Suprapubic skin (tissue), 4 donors: ENCODE measurements around the gene EXOC3L4. TPM values are rescaled to one million over a fixed set of nuclear protein-coding genes. Genes with fewer than 3 reads are reported as not detected.

Experiments
- DNase-seq, 2 donors: peaks; one replicate each; pipeline ENCODE4 v3.0.0-alpha.2; 2019; ENCODE audit warnings: low spot score in 2 of 2
- H3K27ac ChIP-seq: fragments of 200-600 bp; sonication (generic); one replicate; pipeline ENCODE4 v1.5.1; 2019
- H3K27me3 ChIP-seq: fragments of 200-600 bp; sonication (generic); one replicate; pipeline ENCODE4 v1.5.1; 2019
- H3K36me3 ChIP-seq: fragments of 200-600 bp; sonication (generic); one replicate; pipeline ENCODE4 v1.5.1; 2019
- H3K4me1 ChIP-seq: fragments of 200-600 bp; sonication (generic); one replicate; pipeline ENCODE4 v1.5.1; 2019
- H3K4me3 ChIP-seq: fragments of 200-600 bp; sonication (generic); one replicate; pipeline ENCODE4 v1.5.1; 2019; ENCODE audit warnings: mild to moderate bottlenecking
- H3K9me3 ChIP-seq: fragments of 200-600 bp; sonication (generic); one replicate; pipeline ENCODE4 v1.5.1; 2019
- CTCF ChIP-seq, 2 donors: fragments of 200-600 bp in 1 of 2; fragments of 450-650 bp in 1 of 2; sonication (generic) in 1 of 2; IDR thresholded peaks; one replicate each; pipeline ENCODE4 v1.5.1; 2016 to 2019; ENCODE audit warnings: antibody characterized with exemption in 2 of 2, mild to moderate bottlenecking in 1 of 2, moderate library complexity in 1 of 2
- EP300 ChIP-seq: sonication (generic); formaldehyde crosslinking; IDR thresholded peaks from one replicate; pipeline ENCODE4 v1.6.1; 2017; ENCODE audit warnings: antibody characterized with exemption
- POLR2A ChIP-seq, 2 donors: fragments of 450-650 bp; IDR thresholded peaks; one replicate each; pipeline ENCODE4 v1.6.1; 2017; ENCODE audit warnings: antibody characterized with exemption in 2 of 2, mild to moderate bottlenecking in 2 of 2, moderate library complexity in 2 of 2
- POLR2AphosphoS5 ChIP-seq, 3 donors: sonication (generic); formaldehyde crosslinking; IDR thresholded peaks; one replicate each; pipeline ENCODE4 v1.6.1; 2017; ENCODE audit warnings: antibody characterized with exemption in 3 of 3
- WGBS: methylation state at CpG from one replicate; pipeline ENCODE4 v1.1.5; 2018; 5-methylcytosine and 5-hydroxymethylcytosine counted together
- total RNA-seq, 4 donors: library from RNA; depleted of rRNA; stranded (reverse); fragments of >200 nt; gene quantifications; one replicate each; pipeline ENCODE4 v1.1.0, GENCODE V29; 2016

EXOC3L4 gene
- total RNA-seq, 4 donors from 2014 or later: 1.5 TPM; not detected in 3

DNA sequence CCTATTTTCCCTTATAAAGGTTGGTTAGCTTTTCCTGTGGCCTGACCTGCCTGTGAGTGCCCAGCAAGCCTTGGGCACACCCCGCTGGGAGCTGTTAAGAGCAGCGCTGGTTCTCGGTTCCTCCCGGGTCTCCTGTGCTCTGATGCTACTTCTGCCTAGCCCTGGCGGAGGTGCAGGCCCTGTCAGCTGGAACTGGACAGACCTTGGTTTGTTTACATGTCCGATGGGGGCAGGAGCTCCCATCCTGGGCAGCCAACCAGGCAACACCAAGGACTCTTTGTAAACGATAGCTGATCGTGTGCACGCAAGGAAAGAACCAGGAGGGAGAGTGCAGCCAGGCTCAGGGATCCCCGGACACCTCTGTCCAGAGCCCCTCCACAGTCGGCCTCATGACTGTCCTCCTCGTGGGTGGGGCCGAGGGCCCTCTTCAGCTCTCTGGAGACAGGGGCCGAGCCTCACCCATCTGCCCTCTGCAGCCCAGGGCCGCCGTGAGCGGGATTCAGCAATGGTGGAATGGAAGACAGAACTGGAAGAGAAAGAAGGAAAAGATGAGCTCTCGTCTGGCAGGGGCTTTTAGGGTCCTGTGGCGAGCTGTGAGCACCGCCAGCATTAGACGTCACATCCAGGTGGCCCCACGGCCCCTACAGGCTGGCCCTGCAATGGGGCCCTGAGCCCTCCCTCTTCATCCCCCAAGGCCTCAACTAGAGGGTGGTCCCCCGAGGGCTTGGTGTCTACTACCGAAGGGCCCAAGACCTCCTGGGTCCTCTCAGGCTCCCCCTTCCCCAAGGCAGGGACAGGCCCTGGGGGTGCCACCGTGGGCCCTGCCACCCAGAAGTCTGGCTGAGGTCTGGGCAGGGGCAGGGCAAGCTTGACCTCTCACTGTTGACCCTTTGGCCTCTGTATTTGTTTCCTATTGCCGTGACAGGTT is 41.1 kb downstream of the EXOC3L4 start:
- Histone ChIP-seq H3K4me1 (peaks cover 40% of the 10 kb centered on the region), H3K4me3 (no peak overlapping the region), H3K36me3 (peaks cover 53% of the 10 kb centered on the region), H3K9me3 (no peaks in the 10 kb centered on the region), H3K27me3 (no peaks in the 10 kb centered on the region), H3K27ac (no peak overlapping the region)
- no peak for TF ChIP-seq POLR2A (IDR thresholded peaks at IDR 0.05)
- no peak for TF ChIP-seq EP300
- no peak for TF ChIP-seq POLR2AphosphoS5 (IDR thresholded peaks at IDR 0.05)
- no peak for TF ChIP-seq CTCF (IDR thresholded peaks at IDR 0.05)
- WGBS: 87% methylated on average over 24 of the region's 26 CpGs
- DNase-seq: no peak

DNA sequence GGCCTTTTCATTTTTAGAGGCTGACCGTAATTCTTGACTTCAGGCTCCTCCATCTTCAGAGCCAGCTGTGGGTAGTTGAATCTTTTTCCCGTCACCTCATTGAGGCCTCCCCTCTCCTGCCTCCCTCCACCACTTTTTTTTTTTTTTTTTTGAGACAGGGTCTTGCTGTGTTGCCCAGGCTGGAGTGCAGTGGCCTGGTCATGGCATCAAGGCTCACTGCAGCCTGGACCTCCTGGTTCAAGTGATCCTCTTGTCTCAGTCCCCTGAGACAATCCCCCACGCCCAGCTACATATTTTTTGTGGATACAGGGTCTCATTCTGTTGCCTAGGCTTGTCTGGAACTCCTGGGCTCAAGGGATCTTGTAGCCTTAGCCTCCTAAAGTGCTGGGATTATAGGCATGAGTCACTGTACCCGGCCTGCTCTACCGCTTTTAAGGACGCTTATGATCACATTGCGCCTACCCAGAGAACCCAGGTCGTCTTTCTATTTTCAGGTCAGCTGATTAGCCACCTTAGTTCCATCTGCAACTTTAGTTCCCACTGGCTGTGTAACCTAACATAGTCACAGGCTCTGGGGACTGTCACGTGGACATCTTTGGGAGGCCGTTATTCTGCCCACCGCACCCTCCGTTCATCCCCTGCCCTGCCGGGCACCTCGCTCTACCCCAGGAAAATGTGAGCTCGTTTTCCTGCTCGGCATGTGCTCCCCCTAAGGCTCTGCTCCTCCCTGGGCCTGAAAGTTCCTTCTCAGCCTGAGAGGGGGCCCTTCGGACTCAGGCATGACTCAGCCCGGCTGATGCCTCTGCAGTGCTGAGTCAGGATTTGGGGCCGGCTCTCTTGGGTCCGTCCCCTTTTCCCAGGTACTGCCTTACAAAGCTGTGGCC is 42.1 kb downstream of the EXOC3L4 start:
- TF ChIP-seq POLR2A (IDR thresholded peaks at IDR 0.05) (no peak), EP300 (no peak), POLR2AphosphoS5 (IDR thresholded peaks at IDR 0.05) (no peak), CTCF (IDR thresholded peaks at IDR 0.05) (no peak)
- Histone ChIP-seq H3K9me3 (no peaks in the 10 kb centered on the region), H3K27me3 (no peaks in the 10 kb centered on the region), H3K4me1 (peaks cover 39% of the 10 kb centered on the region), H3K4me3 (no peak overlapping the region), H3K36me3 (peaks cover 44% of the 10 kb centered on the region), H3K27ac (peak overlapping the region; percentile 74)
- WGBS: 68% methylated on average over 20 of the region's 20 CpGs
- DNase-seq: no peak

GRCh38 chr14:103137689-103138300 is 43.3 kb downstream of the EXOC3L4 start:
- Histone ChIP-seq H3K36me3 (peaks cover 33% of the 10 kb centered on the region), H3K27ac (peak overlapping the region; percentile 74)

DNA sequence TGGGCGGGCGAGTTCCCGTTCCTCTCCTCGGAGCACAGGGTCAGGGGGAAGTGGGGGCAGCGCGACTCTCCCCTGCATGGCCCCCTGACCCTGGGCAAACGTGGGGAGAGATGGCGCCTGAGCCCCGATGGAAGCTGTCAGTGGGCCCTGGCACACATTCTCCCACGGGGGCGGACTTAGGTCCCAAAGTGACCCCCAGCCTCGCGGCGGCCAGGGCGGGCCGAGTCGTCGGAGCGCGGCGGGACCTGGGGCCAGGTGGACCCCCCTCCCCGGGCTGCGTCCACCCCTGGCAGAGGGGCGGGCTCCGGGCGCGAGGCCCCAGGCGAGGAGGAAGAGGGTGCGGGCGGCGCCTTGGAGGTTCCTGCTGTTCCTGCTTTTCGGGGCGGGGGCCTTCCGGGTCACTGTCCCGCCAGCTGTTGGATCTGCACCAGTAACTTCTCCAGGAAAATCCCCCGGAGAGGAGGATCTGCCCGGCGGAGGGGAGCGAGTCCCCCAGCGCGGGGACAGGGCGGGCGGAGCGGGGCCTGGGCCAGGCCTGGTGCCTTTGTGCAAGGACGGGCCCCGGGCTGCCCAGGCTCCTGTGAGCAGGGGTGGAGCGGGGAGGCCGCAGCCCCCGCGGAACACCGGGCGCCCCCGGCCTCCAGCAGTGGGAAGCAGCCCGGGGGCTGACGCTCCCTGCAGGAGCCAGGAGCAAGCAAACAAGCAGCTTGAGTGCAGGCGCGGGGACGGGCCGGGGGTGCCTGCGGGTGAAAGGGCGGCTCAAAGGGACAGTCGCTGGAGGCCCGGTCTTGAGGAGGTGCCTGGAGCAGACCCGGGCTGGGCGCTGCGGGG is 44.0 kb downstream of the EXOC3L4 start:
- H3K4me1 ChIP-seq: peaks cover 39% of the 10 kb centered on the region
- DNase-seq: peak; percentile 65 to 82
- WGBS: 13% methylated on average over 20 of the region's 66 CpGs
- peak overlapping the region; percentile 32 for H3K4me3 ChIP-seq
- peaks cover 26% of the 10 kb centered on the region for H3K36me3 ChIP-seq
- no peak for TF ChIP-seq CTCF (IDR thresholded peaks at IDR 0.05)
- TF ChIP-seq POLR2AphosphoS5 (IDR thresholded peaks at IDR 0.05): no peak
- no peak for TF ChIP-seq EP300
- TF ChIP-seq POLR2A (IDR thresholded peaks at IDR 0.05): no peak
- H3K27me3 ChIP-seq: no peaks in the 10 kb centered on the region
- H3K9me3 ChIP-seq: no peaks in the 10 kb centered on the region
- peak overlapping the region; percentile 52 for H3K27ac ChIP-seq

More at GRCh38 chr14:103137689-103138300, 43.3 kb downstream of the EXOC3L4 start:
- peak in 1 of 2 donors; percentile 61 for DNase-seq
- no peaks in the 10 kb centered on the region for H3K9me3 ChIP-seq
- no peak overlapping the region for H3K4me3 ChIP-seq
- H3K4me1 ChIP-seq: peaks cover 39% of the 10 kb centered on the region
- H3K27me3 ChIP-seq: no peaks in the 10 kb centered on the region
- TF ChIP-seq POLR2AphosphoS5 (IDR thresholded peaks at IDR 0.05) (no peak), POLR2A (IDR thresholded peaks at IDR 0.05) (no peak), EP300 (no peak), CTCF (IDR thresholded peaks at IDR 0.05) (no peak)
- 78% methylated on average over 14 of the region's 22 CpGs for WGBS
